ENCODE data around the gene FAM110D.

The FAM110D gene

DNA sequence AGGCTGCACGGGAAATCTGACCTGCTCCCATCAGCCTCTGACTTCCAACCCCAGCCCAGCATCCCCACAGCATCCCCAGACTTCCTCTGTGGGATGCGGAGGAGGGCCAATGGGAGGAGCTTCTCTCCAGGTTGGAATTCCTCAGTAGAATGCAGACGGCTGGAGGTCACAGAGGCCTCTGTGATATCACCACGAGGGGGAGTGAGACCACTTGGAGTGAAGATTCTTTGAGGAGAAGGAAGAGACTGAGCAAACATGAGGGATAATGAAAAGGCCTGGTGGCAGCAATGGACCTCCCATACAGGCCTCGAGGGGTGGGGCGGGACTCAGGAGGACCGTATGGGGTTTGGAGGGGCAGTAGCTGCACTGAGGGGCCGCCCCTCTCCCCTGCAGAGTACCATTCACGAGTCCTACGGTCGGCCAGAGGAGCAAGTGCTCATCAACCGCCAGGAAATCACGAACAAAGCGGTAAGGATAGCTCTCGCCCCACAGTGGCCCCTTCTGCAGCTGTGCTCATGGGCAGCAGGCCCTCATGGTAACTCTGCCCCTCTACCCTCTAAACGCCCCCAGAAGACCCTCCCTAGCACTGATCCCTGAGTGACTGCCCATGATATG, 31.6 kb downstream of the FAM110D start, which contains the start of gene CATSPER4:
CATSPER4 (plus strand) TSS at position 230 of the 615 bp plus-strand sequence; CDS start at position 256, 26 bp downstream.
- no peak for DNase-seq

DNA sequence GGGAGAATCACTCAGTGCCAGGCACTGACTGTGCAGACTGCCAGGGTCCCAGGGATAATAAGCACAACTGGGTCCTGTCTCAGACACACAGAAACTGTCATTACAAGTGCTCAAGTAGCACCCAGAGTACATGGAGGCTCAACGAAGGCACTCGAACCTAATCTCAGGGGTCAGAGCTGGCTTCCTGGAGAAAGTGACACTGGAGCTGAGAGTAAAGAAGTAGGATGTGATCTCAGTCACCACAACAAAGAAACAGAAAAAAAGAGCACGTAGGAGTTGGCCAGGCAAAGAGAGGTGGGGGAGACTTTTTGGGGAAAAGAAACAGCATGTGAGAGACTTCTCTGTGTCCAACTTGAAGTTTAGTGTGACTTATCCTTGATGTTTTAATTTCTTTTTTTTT, 32.9 kb downstream of the FAM110D start:
- no peak for DNase-seq

DNA sequence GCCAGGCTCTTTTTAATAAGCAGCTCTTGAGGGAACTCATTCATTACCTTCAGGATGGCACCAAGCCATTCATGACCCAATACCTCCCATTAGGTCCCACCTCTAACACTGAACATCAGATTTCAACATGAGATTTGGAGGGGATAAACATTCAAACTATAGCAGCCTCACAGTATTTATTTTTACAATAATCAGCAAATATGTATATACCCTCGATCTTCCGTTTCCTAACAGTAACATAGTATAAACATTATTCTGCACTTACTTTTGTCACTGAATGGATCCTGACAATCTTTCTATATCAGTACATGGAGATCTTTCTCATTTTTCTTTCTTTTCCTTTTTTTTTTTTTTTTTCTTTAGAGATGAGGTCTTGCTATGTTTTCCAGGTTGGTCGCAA, 36.9 kb downstream of the FAM110D start:
- DNase-seq: no peak

DNA sequence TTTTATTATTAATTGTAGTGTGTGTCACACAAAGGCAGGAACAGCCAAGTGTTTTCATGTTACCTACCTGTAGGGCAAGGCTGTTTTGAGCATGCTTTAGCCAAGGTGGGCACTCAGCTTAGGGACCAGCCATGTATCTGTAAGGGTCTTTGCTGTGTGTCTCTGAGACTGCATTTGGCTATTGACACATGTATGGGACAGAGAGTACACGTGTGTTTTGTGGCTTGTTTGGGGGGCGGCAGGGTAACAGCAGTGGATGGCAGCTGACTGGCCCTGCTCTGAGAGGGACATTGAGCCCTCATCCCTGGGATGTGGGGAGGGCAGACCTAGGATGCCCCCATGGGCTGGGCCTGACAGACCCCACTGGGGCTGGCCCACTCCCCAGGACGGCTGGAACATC, 38.4 kb downstream of the FAM110D start:
- DNase-seq: no peak

DNA sequence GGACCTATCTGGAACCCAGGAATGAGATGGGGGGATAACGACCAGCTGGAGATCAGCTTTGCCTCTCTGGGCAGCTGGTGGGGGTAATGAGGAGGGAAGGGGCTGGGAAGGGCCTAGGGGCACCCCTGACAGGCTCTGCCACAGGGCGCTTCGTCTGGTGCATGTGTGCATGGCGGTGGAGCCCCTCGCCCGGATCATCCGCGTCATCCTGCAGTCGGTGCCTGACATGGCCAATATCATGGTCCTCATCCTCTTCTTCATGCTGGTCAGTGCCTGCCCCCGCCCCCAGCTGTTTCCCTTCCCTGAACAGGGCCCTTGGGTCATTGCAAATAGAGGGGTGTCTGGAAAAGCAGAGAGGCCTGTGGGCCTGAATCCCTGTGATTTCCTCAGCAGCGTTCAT, 38.9 kb downstream of the FAM110D start:
- DNase-seq: no peak

DNA sequence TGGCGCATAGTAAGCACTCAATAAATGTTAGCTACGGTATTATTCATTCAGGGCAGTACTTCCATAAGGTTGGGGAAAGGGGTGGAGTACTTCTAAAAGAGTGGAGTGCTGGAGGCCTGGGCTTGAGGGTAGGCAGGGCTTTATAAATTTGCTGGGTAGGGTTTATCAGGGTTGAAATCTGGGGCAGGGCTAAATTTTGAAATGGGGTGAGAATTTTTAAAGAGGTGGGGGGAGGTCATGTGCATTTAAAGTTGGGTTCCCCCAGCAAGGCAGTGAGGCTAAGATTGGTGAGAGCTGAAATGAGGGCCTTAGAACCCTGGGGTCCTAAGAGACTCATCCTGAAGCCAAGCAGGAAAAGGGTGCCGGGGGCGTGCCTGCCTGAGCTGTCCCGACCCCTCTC, 41.5 kb downstream of the FAM110D start:
- no peak for DNase-seq

DNA sequence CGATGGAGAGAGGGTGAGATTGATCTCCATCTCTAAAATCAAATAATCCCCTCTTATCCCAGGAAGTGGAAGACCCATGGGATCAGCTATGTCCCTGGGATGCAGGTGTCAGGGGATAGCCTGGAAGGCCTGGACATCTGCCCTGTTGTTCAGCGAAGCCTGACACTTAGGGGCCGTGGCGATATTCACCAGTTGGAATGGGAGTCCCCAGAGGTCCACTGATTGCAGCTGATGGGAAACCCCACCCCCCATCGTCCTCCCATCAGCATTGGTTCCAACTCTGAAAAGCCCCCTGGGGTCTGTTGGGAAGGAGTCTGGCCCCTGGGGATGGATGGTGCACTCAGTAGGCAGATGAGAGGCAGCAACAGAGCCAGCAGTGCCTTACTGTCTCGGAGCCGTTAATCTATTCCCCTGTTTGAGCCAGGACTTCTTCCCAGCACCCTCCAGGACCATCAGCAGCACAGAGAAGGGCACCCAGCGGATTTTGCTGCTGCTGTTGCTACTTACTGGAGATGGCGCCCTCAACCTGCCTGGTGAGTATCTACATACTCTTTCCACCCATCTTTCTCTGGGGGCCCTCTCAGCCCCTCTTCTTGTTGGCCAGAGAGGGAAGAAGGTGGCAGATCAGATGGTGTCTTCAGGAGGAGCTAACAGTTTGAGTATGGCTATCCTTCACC, 44.9 kb downstream of the FAM110D start:
- no peak for DNase-seq

DNA sequence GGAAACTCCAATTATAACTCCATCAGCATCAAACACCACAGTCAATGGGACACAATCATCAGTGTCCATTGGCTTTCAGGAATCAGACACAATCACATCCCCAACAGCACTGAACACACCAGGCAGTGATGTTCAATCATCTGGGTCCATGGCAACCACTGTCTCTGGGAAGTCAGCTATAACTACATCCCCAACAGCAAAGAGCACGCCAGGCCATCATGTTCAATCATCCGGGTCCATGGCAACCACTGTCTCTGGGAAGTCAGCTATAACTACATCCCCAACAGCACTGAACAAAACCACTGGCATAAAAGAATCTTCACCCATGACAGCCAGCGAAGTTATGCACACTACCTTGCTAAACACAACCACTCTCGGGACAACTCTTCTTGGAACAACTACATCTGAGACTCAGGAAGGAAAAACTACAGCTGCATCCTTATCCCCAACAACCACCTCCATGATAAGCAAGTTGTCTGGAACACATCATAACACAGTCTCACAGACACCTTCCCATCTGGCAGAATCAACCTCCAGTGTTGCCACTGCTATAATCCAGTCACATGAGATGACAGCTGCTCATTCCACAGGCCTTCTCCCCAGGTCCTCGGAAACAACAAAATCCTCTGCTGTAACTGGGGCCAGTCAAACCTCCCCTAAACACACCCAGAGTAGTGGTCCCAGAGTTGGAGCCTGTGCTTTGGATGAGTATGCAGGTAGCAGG, 51.4 kb downstream of the FAM110D start:
- DNase-seq: no peak

DNA sequence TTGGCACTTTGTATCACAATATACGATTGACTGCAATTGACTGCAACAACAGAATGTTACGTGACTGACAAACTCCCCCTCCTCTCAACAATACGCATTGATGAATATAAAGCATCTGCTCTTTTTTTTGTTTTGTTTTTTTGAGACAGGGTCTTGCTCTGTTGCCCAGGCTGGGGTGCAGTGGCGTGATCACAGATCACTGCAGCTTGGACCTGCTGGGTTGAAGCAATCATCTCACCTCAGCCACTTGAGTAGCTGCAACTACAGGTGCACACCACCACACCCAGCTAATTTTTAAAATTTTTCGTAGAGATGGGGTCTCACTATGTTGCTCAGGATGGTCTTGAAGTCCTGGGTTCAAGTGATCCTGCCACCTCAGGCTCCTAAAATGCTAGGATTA, 53.8 kb downstream of the FAM110D start:
- no peak for DNase-seq

DNA sequence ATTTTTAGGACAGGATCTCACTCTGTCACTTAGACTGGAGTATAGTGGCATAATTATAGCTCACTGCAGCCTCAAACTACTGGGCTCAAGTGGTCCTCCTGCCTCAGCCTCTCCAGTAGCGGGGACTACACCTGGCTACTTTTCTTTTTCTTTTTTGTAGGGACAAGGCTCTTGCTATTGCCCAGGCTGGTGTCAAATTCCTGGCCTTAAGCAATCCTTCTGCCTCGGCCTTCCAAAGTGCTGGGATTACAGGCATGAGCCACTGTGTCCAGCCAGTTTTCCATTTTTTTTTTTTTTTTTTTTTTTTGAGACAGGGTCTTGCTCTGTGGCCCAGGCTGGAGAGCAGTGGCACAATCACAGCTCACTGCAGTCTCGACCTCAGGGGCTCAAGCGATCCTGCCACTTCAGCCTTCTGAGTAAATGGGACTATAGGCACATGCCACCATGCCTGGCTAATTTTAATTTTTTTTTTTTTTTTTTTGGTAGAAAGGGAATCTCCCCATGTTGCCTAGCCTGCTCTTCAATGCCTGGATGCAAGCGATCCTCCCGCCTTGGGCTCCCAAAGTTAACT, 54.5 kb downstream of the FAM110D start:
- no peak for DNase-seq
